ENCODE data around the gene MTRR.

DNA sequence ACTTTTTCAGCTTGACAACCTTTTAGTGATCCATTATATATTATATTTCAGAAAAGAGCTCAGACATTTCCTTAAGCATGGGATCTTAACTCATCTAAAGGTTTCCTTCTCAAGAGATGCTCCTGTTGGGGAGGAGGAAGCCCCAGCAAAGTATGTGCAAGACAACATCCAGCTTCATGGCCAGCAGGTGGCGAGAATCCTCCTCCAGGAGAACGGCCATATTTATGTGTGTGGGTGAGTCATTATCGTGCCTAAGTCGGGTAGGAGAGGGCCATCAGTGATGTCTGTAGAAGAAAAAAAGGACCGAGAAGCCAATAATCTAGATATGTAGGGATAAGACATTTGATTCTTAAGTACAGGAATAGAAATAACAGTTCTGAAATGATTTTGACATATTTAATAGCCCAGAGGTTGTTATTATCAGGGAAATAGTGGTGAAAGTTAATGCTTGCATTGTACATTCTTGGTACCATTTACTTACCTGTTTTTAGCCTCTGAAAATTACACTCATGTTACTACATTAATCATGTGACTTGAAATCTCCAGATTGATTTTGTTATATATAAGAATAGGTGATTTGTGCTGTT is 28.2 kb downstream of the MTRR start:
- TF ChIP-seq, protein P1, sequence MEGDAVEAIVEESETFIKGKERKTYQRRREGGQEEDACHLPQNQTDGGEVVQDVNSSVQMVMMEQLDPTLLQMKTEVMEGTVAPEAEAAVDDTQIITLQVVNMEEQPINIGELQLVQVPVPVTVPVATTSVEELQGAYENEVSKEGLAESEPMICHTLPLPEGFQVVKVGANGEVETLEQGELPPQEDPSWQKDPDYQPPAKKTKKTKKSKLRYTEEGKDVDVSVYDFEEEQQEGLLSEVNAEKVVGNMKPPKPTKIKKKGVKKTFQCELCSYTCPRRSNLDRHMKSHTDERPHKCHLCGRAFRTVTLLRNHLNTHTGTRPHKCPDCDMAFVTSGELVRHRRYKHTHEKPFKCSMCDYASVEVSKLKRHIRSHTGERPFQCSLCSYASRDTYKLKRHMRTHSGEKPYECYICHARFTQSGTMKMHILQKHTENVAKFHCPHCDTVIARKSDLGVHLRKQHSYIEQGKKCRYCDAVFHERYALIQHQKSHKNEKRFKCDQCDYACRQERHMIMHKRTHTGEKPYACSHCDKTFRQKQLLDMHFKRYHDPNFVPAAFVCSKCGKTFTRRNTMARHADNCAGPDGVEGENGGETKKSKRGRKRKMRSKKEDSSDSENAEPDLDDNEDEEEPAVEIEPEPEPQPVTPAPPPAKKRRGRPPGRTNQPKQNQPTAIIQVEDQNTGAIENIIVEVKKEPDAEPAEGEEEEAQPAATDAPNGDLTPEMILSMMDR (IDR thresholded peaks at IDR 0.05): no peak
- TF ChIP-seq POLR2A (IDR thresholded peaks at IDR 0.05) (no peak), POLR2AphosphoS5 (IDR thresholded peaks at IDR 0.05) (no peak)

All from prostate gland (tissue), 2 donors.